Fibroblast of mammary gland (primary cell): ENCODE results near the gene ASTN2.

Experiments used
- DNase-seq: peaks from one replicate; pipeline ENCODE4 v3.0.0-alpha.2; 2010; ENCODE audit warnings: low read depth
- H3K4me3 ChIP-seq: 2 replicates; pipeline ENCODE4 v1.5.1; 2011; ENCODE audit warnings: low read depth, mild to moderate bottlenecking, low read length, moderate library complexity; ENCODE audit not compliant: control insufficient read depth
- CTCF ChIP-seq: conservative IDR thresholded peaks from 2 replicates; pipeline ENCODE4 v1.5.1; 2011; ENCODE audit warnings: low read depth, low read length, inconsistent platforms; ENCODE audit not compliant: control insufficient read depth, insufficient read depth

ASTN2 gene

GRCh38 chr9:117304549-117304948, 110.3 kb downstream of the ASTN2 start:
- TF ChIP-seq CTCF, result no peak
- H3K4me3 ChIP-seq, result no peak overlapping the region
- no peak for DNase-seq

GRCh38 chr9:117303643-117304230, 111.1 kb downstream of the ASTN2 start:
- no peak overlapping the region for H3K4me3 ChIP-seq
- DNase-seq, result no peak
- no peak for TF ChIP-seq CTCF

GRCh38 chr9:117302487-117302886, 112.4 kb downstream of the ASTN2 start:
- no peak overlapping the region for H3K4me3 ChIP-seq
- DNase-seq, result no peak
- TF ChIP-seq CTCF, result no peak

GRCh38 chr9:117300371-117301110, 114.3 kb downstream of the ASTN2 start:
- H3K4me3 ChIP-seq, result no peak overlapping the region
- DNase-seq, result no peak

GRCh38 chr9:117296453-117296852, 118.4 kb downstream of the ASTN2 start:
- no peak for DNase-seq
- H3K4me3 ChIP-seq, result no peak overlapping the region
- no peak for TF ChIP-seq CTCF

More at GRCh38 chr9:117300371-117301110, 114.3 kb downstream of the ASTN2 start:
- no peak for TF ChIP-seq CTCF

GRCh38 chr9:117293206-117294114, 121.4 kb downstream of the ASTN2 start:
- DNase-seq, result no peak
- TF ChIP-seq CTCF, result no peak
- no peak overlapping the region for H3K4me3 ChIP-seq
